Measurements from ENCODE around the gene REC114. TPM values are rescaled to one million over a fixed set of nuclear protein-coding genes. Genes with fewer than 3 reads are reported as not detected.

Gene REC114
- total RNA-seq, 1 donor from 2014 or later = not detected

GRCh38 chr15:73474785-73475184 lies 31.8 kb downstream of the REC114 start:
- no peak for DNase-seq (ENCODE audit: low spot score, unreplicated experiment)
- peaks cover 3% of the 10 kb centered on the region for H3K9me3 Mint-ChIP-seq (ENCODE audit: low read depth)
- H3K36me3 Mint-ChIP-seq (ENCODE audit: insufficient read depth) = no peaks in the 10 kb centered on the region
- TF ChIP-seq CTCF (IDR thresholded peaks at IDR 0.05; ENCODE audit: unreplicated experiment) = no peak
- H3K27ac Mint-ChIP-seq = no peak overlapping the region
- H3K4me1 Mint-ChIP-seq (ENCODE audit: low read depth) = no peaks in the 10 kb centered on the region
- H3K4me3 Mint-ChIP-seq (ENCODE audit: low read depth) = no peak overlapping the region
- H3K27me3 Mint-ChIP-seq = peaks cover 3% of the 10 kb centered on the region

- Mint-ChIP-seq H3K27ac (no peak overlapping the region), H3K27me3 (no peaks in the 10 kb centered on the region), H3K9me3 (ENCODE audit: low read depth) (peaks cover 3% of the 10 kb centered on the region), H3K36me3 (ENCODE audit: insufficient read depth) (no peaks in the 10 kb centered on the region), H3K4me3 (ENCODE audit: low read depth) (no peak overlapping the region), H3K4me1 (ENCODE audit: low read depth) (no peaks in the 10 kb centered on the region)
- no peak for DNase-seq (ENCODE audit: low spot score, unreplicated experiment)
- TF ChIP-seq CTCF (IDR thresholded peaks at IDR 0.05; ENCODE audit: unreplicated experiment) = no peak
Observed at GRCh38 chr15:73476704-73477216, 33.8 kb downstream of the REC114 start.

DNA sequence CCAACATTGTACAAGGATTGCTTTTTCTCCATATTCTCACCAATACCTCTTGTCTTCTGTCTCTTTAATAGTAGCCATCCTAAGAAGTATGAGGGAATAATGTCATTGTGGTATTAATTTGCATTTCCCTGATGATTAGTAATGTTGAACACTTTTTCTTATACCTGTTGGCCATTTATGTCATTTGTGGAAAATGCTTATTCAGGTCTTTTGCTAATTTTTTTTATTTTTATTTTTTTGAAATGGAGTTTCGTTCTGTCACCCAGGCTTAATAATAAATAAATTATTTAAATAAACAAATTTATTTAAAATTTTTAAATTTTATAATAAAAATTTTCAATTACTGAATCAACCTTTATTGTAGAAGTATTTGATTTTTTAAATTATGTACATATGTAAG lies 37.1 kb downstream of the REC114 start:
- Mint-ChIP-seq H3K27me3 (peaks cover 3% of the 10 kb centered on the region), H3K4me3 (ENCODE audit: low read depth) (no peak overlapping the region)

GRCh38 chr15:73482166-73482565 lies 39.2 kb downstream of the REC114 start:
- no peaks in the 10 kb centered on the region for H3K9me3 Mint-ChIP-seq (ENCODE audit: low read depth)
- peaks cover 3% of the 10 kb centered on the region for H3K27me3 Mint-ChIP-seq
- no peak for DNase-seq (ENCODE audit: low spot score, unreplicated experiment)
- no peaks in the 10 kb centered on the region for H3K4me1 Mint-ChIP-seq (ENCODE audit: low read depth)
- H3K27ac Mint-ChIP-seq = no peak overlapping the region
- H3K36me3 Mint-ChIP-seq (ENCODE audit: insufficient read depth) = no peaks in the 10 kb centered on the region
- TF ChIP-seq CTCF (IDR thresholded peaks at IDR 0.05; ENCODE audit: unreplicated experiment) = no peak
- no peak overlapping the region for H3K4me3 Mint-ChIP-seq (ENCODE audit: low read depth)

More for the DNA sequence above, 37.1 kb downstream of the REC114 start:
- Mint-ChIP-seq H3K4me1 (ENCODE audit: low read depth) (no peaks in the 10 kb centered on the region), H3K9me3 (ENCODE audit: low read depth) (peaks cover 3% of the 10 kb centered on the region), H3K27ac (no peak overlapping the region), H3K36me3 (ENCODE audit: insufficient read depth) (no peaks in the 10 kb centered on the region)
- no peak for TF ChIP-seq CTCF (IDR thresholded peaks at IDR 0.05; ENCODE audit: unreplicated experiment)
- no peak for DNase-seq (ENCODE audit: low spot score, unreplicated experiment)

- H3K36me3 Mint-ChIP-seq (ENCODE audit: insufficient read depth) = no peaks in the 10 kb centered on the region
- DNase-seq (ENCODE audit: low spot score, unreplicated experiment) = no peak
- H3K9me3 Mint-ChIP-seq (ENCODE audit: low read depth) = no peaks in the 10 kb centered on the region
- no peaks in the 10 kb centered on the region for H3K4me1 Mint-ChIP-seq (ENCODE audit: low read depth)
- no peak for TF ChIP-seq CTCF (IDR thresholded peaks at IDR 0.05; ENCODE audit: unreplicated experiment)
- H3K27me3 Mint-ChIP-seq = peaks cover 3% of the 10 kb centered on the region
- H3K27ac Mint-ChIP-seq = no peak overlapping the region
- H3K4me3 Mint-ChIP-seq (ENCODE audit: low read depth) = no peak overlapping the region
Observed at GRCh38 chr15:73483053-73483452, 40.1 kb downstream of the REC114 start.
